Fibroblast of pulmonary artery (primary cell): ENCODE measurements around the gene ELFN1.

Source experiments
- DNase-seq: peaks from one replicate; pipeline ENCODE4 v3.0.0-alpha.2; 2010; ENCODE audit warnings: low read depth
- H3K4me3 ChIP-seq: replicated peaks from 2 replicates; pipeline ENCODE4 v1.5.1; 2011; ENCODE audit warnings: low read depth, mild to moderate bottlenecking, control low read depth, low read length, moderate library complexity
- TF ChIP-seq, protein P1 (sequence below): IDR thresholded peaks from 2 replicates; pipeline ENCODE4 v1.5.1; 2011; ENCODE audit warnings: mild to moderate bottlenecking, control low read depth, low read length, inconsistent platforms; ENCODE audit errors: missing control alignments

ELFN1 gene

DNA sequence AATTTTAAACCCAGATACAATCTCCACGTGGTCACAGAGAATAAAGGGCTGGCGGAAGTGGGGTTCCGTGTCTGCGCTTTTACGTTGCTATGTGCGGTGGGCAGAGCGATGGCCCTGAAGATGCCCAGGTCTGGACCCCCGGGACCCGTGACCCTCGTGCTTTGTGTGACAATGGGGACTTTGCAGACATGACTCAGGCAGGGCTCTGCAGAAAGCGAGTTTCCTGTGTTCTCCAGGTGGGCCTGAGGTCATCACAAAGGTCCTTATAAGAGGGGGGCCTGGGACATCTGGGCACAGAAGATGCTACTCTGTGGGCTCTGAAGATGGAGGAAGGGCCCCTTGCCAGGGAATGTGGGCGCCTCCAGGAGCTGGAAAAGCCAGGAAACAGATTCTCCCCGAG, 95.3 kb downstream of the ELFN1 start:
- no peak for DNase-seq
- TF ChIP-seq, protein P1, sequence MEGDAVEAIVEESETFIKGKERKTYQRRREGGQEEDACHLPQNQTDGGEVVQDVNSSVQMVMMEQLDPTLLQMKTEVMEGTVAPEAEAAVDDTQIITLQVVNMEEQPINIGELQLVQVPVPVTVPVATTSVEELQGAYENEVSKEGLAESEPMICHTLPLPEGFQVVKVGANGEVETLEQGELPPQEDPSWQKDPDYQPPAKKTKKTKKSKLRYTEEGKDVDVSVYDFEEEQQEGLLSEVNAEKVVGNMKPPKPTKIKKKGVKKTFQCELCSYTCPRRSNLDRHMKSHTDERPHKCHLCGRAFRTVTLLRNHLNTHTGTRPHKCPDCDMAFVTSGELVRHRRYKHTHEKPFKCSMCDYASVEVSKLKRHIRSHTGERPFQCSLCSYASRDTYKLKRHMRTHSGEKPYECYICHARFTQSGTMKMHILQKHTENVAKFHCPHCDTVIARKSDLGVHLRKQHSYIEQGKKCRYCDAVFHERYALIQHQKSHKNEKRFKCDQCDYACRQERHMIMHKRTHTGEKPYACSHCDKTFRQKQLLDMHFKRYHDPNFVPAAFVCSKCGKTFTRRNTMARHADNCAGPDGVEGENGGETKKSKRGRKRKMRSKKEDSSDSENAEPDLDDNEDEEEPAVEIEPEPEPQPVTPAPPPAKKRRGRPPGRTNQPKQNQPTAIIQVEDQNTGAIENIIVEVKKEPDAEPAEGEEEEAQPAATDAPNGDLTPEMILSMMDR: no peak
- H3K4me3 ChIP-seq: no peak overlapping the region

- no peak for DNase-seq
- TF ChIP-seq, protein P1: no peak
Measured at GRCh38 chr7:1767524-1767923, 97.4 kb downstream of the ELFN1 start.

DNA sequence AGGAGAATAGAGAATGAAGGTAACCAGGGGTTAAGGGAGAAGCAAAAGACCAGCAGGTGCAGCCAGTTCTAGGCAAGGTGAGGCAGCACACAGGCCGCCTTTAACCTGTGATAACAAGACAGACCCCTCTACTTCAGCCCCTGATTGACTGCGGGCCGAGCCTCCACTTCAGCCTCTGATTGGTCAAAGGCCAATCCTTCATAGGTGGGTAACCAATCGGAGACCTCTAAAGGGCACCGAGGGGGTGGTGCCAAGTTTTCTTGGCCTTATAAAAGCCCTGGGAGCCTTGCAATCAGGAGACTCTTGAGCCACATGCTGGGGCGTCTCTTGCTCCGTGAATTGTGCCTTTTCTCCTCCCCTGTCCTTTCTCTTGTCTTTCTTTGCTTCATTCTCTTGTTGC, 98.8 kb downstream of the ELFN1 start:
- DNase-seq: no peak
- H3K4me3 ChIP-seq: no peak overlapping the region
- TF ChIP-seq, protein P1: no peak

More at GRCh38 chr7:1767524-1767923, 97.4 kb downstream of the ELFN1 start:
- no peak overlapping the region for H3K4me3 ChIP-seq

DNA sequence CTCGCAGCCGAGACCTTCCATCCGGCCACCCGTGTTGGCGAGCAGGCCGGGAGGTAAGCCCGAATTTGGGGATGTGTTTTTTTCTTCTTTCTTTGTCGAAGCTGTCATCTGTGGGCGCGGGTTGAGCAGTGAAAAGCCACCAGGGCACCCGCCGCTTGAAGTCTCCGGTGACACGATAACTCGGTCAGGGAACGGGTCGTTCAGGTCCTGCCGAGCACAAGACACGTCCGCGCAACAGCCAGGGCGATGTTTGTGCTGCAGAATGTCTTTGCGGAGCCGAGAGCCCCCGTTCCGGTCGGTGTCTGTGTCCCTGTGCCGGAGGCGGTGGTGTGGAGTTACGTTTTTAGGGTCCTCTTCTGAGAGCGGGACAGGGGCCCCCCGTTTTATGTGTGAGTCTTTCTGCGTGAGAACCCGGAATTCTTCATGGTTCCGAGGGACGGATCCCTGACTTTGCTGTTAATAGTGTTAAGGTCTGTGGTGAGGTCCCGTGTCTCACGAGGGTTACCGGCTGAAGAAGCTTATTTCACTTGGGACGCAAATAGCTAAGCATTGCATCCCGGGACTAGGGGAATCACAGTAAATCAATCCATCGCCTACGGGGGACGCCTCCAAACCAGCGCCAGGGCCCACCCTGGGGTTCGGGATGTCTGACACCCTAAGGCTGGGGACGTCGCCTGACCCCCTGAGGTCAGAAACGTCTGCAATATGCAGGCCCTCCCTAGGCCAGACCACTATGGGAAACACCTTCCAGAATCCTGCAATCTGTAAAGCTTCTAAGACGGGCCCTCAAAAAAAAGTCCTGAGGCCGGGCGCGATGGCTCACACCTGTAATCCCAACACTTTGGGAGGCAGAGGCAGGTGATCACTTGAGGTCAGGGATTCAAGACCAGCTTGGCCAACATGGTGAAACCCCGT, 99.5 kb downstream of the ELFN1 start:
- TF ChIP-seq, protein P1: no peak
- no peak overlapping the region for H3K4me3 ChIP-seq
- DNase-seq: no peak

DNA sequence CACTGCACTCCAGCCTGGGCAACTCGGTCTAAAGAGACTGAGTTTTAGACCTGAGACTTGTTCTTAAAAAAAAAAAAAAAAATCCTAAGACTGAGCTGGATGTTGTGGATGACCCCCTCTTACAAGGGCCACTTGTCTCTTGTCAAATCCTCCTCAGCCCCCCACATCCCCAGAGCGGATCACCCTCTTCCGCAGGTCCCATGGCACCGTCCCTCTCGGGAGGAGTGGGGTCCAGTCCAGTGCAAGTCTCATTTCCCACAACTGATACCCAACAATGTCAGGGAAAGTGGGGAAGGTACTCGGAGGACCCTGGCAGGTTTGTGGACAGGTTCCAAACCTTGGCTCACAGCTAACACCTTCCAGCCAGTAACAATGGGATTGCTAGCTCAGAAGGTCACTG, 100.3 kb downstream of the ELFN1 start:
- H3K4me3 ChIP-seq: no peak overlapping the region
- TF ChIP-seq, protein P1: no peak
- no peak for DNase-seq

DNA sequence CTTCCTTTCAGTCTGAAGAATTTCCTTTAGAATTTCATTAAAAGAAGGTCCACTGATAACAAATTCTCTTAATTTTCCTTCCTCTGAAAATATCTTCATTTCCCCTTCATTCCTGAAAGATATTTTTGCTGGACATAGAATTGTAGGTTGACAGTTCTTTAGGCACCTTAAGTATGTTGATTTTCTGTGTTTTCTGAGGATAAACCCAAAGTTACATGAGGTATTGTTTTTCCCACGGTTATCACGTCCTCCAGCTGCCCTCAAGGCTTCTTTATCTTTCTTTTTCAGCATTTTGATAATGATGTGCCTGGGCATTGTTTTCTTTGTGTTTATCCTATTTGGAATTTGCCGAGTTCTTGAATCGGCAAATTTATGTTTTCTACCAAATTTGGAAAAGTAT, 105.3 kb downstream of the ELFN1 start:
- no peak for DNase-seq
- H3K4me3 ChIP-seq: no peak overlapping the region
- TF ChIP-seq, protein P1: no peak

DNA sequence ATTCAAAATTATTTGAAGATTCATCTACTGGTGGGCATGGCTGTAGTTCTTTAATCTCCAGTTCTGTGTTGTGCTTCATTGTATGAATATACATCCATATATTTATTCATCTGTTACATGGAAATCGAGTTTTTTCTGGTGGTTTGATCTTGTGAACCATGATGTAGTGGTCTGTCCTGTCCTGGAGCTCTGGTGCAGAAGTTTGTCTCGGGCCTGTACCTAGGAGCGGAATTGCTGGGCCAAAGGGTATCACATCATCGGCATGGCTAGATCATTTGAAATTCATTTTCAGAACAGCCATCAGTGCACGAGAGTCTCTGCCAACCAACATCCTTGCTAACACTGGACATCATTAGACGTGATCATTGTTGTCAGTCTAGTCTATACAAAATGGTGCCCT, 107.0 kb downstream of the ELFN1 start:
- TF ChIP-seq, protein P1: no peak
- DNase-seq: no peak
- H3K4me3 ChIP-seq: no peak overlapping the region
